Activated CD4-positive, alpha-beta T cell treated with anti-CD3 and anti-CD28 coated beads, Interleukin-2, amount 10 ng/mL, durations not matched to agents 7 days and 5 days (primary cell): ENCODE results near the gene MAD2L1. TPM values are rescaled to one million over a fixed set of nuclear protein-coding genes. Genes with fewer than 3 reads are reported as not detected.

ENCODE experiments used
- CTCF ChIA-PET: fragments of 350-600 bp; sonication (Branson Sonifier 250); formaldehyde crosslinking; loops from one replicate; lab custom pipeline; 2021; ENCODE audit warnings: antibody characterized with exemption; lab: Charles Lee
- POLR2A ChIA-PET: fragments of 350-600 bp; sonication (Branson Sonifier 250); formaldehyde crosslinking; loops from one replicate; lab custom pipeline; 2021; ENCODE audit warnings: antibody characterized with exemption; lab: Charles Lee
- DNase-seq: peaks from one replicate; pipeline ENCODE4 v3.0.0-alpha.2; 2020
- H3K27ac Mint-ChIP-seq: one replicate; pipeline ENCODE4 v1.8.0; 2021; ENCODE audit warnings: mild to moderate bottlenecking, moderate library complexity, mixed read lengths
- H3K27me3 Mint-ChIP-seq: one replicate; pipeline ENCODE4 v1.8.0; 2021; ENCODE audit warnings: mixed read lengths
- H3K36me3 Mint-ChIP-seq: one replicate; pipeline ENCODE4 v1.8.0; 2021; ENCODE audit warnings: low read depth, mixed read lengths
- H3K4me1 Mint-ChIP-seq: one replicate; pipeline ENCODE4 v1.8.0; 2021; ENCODE audit warnings: mixed read lengths
- H3K4me3 Mint-ChIP-seq: one replicate; pipeline ENCODE4 v1.8.0; 2021; ENCODE audit warnings: mild to moderate bottlenecking, moderate library complexity, mixed read lengths
- H3K9me3 Mint-ChIP-seq: one replicate; pipeline ENCODE4 v1.8.0; 2021; ENCODE audit warnings: mixed read lengths
- total RNA-seq, 2 experiments: library from RNA; stranded (reverse); gene quantifications; one replicate each; pipeline ENCODE4 v1.2.3, GENCODE V29; 2021

MAD2L1 gene
- total RNA-seq, 2 experiments from 2014 or later = 51.9 to 60.5 TPM

- no peak overlapping the region for H3K4me3 Mint-ChIP-seq
- H3K27ac Mint-ChIP-seq = no peak overlapping the region
- peaks cover 16% of the 10 kb centered on the region for H3K36me3 Mint-ChIP-seq
- ChIA-PET POLR2A (no interaction called here), CTCF (no interaction called here)
- no peaks in the 10 kb centered on the region for H3K27me3 Mint-ChIP-seq
- no peaks in the 10 kb centered on the region for H3K9me3 Mint-ChIP-seq
- no peak for DNase-seq
- H3K4me1 Mint-ChIP-seq = peaks cover 4% of the 10 kb centered on the region
Observed at GRCh38 chr4:120053911-120054310, 12.7 kb downstream of the MAD2L1 start.

DNA sequence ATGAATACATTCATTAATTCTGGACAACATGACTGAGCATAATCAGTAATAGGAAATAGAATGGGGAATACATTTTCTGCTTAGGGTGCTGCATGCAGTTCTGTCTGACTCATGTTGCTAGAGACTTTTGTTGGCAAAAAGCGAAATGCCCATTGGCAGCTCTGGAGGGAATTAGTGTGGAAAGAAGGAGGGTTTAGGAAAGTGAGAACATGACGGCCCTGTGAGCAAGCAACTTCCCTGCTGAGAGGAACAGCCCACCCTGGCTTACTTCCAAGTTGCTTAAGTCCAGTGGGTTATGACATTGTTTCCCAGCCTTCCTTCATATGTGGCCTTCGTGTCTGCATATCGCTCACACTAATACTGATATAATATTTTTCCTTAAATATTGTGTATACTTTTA is 13.8 kb downstream of the MAD2L1 start:
- Mint-ChIP-seq H3K4me1 (peaks cover 4% of the 10 kb centered on the region), H3K27me3 (no peaks in the 10 kb centered on the region), H3K27ac (no peak overlapping the region), H3K36me3 (peaks cover 11% of the 10 kb centered on the region), H3K9me3 (no peaks in the 10 kb centered on the region), H3K4me3 (no peak overlapping the region)
- ChIA-PET POLR2A (no interaction called here), CTCF (interaction anchor here (1.3 kb wide), 1 partner anchor 9 kb away, joined by 4 read pairs; no protein-coding TSS in a partner anchor)
- DNase-seq = no peak

DNA sequence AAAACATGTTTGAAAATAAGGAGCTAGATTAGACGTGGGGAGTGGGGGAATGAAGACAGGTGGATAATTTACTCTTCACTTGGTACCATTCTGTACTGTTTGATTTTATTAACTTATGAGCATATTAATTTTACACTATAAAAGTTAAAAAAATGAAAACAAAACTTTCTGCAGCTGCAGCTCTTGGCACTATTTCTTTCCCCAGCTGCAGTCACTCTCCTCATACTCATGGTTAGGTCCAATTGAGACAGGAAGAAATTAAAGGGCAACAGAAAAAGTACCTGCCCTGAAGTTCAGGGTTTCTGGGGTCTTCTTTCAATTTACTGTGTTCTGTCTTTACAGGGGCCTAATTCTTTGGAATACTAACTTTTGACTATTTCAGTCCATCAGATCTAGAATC is 15.4 kb downstream of the MAD2L1 start:
- Mint-ChIP-seq H3K27ac (no peak overlapping the region), H3K36me3 (peaks cover 11% of the 10 kb centered on the region), H3K27me3 (no peaks in the 10 kb centered on the region), H3K4me3 (no peak overlapping the region), H3K9me3 (no peaks in the 10 kb centered on the region), H3K4me1 (peaks cover 4% of the 10 kb centered on the region)
- POLR2A ChIA-PET = no interaction called here
- CTCF ChIA-PET = no interaction called here
- no peak for DNase-seq

GRCh38 chr4:120049732-120050494 is 16.7 kb downstream of the MAD2L1 start:
- no peaks in the 10 kb centered on the region for H3K27me3 Mint-ChIP-seq
- H3K4me3 Mint-ChIP-seq = no peak overlapping the region
- H3K9me3 Mint-ChIP-seq = no peaks in the 10 kb centered on the region
- H3K4me1 Mint-ChIP-seq = peaks cover 2% of the 10 kb centered on the region
- DNase-seq = peak; percentile 81
- ChIA-PET CTCF (interaction anchor here (0.6 kb wide), 1 partner anchor 14 kb away, joined by 4 read pairs; no protein-coding TSS in a partner anchor), POLR2A (no interaction called here)
- no peak overlapping the region for H3K27ac Mint-ChIP-seq
- H3K36me3 Mint-ChIP-seq = peaks cover 2% of the 10 kb centered on the region

DNA sequence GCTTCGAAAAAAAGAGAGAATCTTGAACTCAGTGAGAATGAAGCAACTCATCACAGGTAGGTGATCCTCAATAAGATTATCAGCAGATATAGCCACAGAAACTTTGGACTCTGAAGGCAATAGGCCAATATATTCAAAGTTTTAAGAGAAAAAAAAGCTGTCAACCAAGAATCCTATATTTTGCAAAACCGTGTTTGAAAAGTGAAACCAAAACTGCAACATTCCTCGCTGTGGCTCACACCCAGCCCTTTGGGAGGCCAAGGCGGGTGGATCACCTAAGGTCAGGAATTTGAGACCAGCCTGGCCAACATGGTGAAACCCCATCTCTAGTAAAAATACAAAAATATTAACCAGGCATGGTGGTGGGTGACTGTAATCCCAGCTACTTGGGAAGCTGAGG is 22.8 kb downstream of the MAD2L1 start:
- Mint-ChIP-seq H3K4me3 (no peak overlapping the region), H3K27me3 (peaks cover 2% of the 10 kb centered on the region), H3K9me3 (peaks cover 5% of the 10 kb centered on the region), H3K4me1 (peaks cover 4% of the 10 kb centered on the region), H3K36me3 (peaks cover 5% of the 10 kb centered on the region), H3K27ac (no peak overlapping the region)
- no peak for DNase-seq
- CTCF ChIA-PET = interaction anchor here (0.9 kb wide), 1 partner anchor 8 kb away, joined by 4 read pairs; no protein-coding TSS in a partner anchor
- POLR2A ChIA-PET = no interaction called here

- no peaks in the 10 kb centered on the region for H3K4me1 Mint-ChIP-seq
- H3K9me3 Mint-ChIP-seq = no peaks in the 10 kb centered on the region
- no peak overlapping the region for H3K4me3 Mint-ChIP-seq
- CTCF ChIA-PET = no interaction called here
- DNase-seq = no peak
- no peak overlapping the region for H3K27ac Mint-ChIP-seq
- POLR2A ChIA-PET = no interaction called here
- peaks cover 34% of the 10 kb centered on the region for H3K27me3 Mint-ChIP-seq
- no peaks in the 10 kb centered on the region for H3K36me3 Mint-ChIP-seq
Observed at GRCh38 chr4:120037411-120037810, 29.2 kb downstream of the MAD2L1 start.

DNA sequence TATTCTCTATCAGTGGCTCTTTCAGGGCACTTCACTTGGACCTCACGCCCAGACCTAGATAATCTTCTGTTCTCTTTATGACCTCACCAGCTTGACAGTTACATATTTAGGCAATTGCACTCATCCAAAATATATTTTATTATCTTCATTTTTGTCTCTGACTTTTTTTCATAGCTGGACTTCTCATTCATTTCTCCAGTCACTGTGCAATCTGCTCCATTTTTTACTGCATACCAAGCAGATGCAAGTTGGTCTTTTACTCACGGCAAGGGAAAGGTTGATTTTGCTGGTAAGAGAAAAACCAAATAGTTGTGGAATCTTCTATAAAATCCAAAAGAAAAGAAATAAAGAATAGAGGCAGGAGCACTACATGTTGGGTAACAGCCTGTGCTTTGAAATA is 31.7 kb downstream of the MAD2L1 start:
- CTCF ChIA-PET = no interaction called here
- Mint-ChIP-seq H3K36me3 (no peaks in the 10 kb centered on the region), H3K4me3 (no peak overlapping the region), H3K4me1 (no peaks in the 10 kb centered on the region), H3K9me3 (no peaks in the 10 kb centered on the region), H3K27ac (no peak overlapping the region), H3K27me3 (peaks cover 36% of the 10 kb centered on the region)
- POLR2A ChIA-PET = no interaction called here
- DNase-seq = no peak

DNA sequence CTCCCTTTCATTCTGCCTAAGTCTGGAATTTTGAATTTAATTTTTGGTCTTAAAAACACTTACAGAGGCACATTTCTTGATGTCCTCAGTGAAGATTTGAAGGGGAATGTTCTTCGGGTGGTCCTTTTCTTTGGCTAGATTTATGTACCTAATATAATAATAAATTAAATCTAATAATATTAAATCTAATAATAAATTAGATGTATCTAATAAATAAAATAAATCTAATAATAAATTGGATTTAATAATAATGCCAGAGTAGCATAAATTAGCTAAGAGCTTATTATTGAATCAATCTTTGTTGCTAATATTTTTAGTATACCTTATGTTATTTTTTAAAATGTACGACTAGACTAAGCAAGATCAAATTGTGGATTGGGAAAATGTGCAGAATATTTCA is 39.8 kb downstream of the MAD2L1 start:
- Mint-ChIP-seq H3K27me3 (peaks cover 16% of the 10 kb centered on the region), H3K4me3 (no peak overlapping the region), H3K27ac (no peak overlapping the region), H3K36me3 (no peaks in the 10 kb centered on the region), H3K9me3 (no peaks in the 10 kb centered on the region), H3K4me1 (no peaks in the 10 kb centered on the region)
- ChIA-PET CTCF (no interaction called here), POLR2A (no interaction called here)
- no peak for DNase-seq

- Mint-ChIP-seq H3K4me3 (no peak overlapping the region), H3K27ac (no peak overlapping the region), H3K36me3 (no peaks in the 10 kb centered on the region), H3K9me3 (no peaks in the 10 kb centered on the region), H3K27me3 (peaks cover 13% of the 10 kb centered on the region), H3K4me1 (no peaks in the 10 kb centered on the region)
- ChIA-PET POLR2A (no interaction called here), CTCF (no interaction called here)
- DNase-seq = no peak
Observed at GRCh38 chr4:120025516-120025915, 41.1 kb downstream of the MAD2L1 start.

- H3K4me1 Mint-ChIP-seq = no peaks in the 10 kb centered on the region
- ChIA-PET CTCF (no interaction called here), POLR2A (no interaction called here)
- H3K27me3 Mint-ChIP-seq = peaks cover 17% of the 10 kb centered on the region
- DNase-seq = no peak
- no peak overlapping the region for H3K4me3 Mint-ChIP-seq
- H3K36me3 Mint-ChIP-seq = no peaks in the 10 kb centered on the region
- H3K27ac Mint-ChIP-seq = no peak overlapping the region
- no peaks in the 10 kb centered on the region for H3K9me3 Mint-ChIP-seq
Observed at GRCh38 chr4:120018786-120019185, 47.9 kb downstream of the MAD2L1 start.

GRCh38 chr4:120017939-120018692 is 48.5 kb downstream of the MAD2L1 start:
- ChIA-PET POLR2A (no interaction called here), CTCF (no interaction called here)
- Mint-ChIP-seq H3K9me3 (no peaks in the 10 kb centered on the region), H3K27ac (no peak overlapping the region), H3K36me3 (no peaks in the 10 kb centered on the region), H3K27me3 (peaks cover 21% of the 10 kb centered on the region), H3K4me3 (no peak overlapping the region), H3K4me1 (no peaks in the 10 kb centered on the region)
- no peak for DNase-seq

DNA sequence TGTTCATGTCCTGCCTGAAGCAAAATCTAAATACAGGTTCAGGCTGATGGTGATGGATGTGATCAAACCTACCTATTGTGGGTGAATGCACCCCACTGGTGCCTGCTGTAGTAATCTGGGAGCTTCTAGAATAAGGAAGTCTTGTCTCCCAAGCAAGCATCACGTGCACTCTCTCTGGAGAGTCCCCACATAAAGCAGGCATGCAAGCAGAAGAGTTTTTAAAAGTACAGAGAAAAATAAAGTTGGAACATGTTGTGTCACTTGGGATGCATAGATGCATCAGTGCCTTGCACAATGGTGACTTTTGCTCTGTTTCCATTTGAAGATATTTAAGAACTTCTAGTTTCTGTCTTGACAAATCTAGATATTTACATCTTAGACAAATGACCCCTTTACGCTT is 54.9 kb downstream of the MAD2L1 start:
- ChIA-PET CTCF (no interaction called here), POLR2A (no interaction called here)
- Mint-ChIP-seq H3K27ac (no peak overlapping the region), H3K27me3 (peaks cover 25% of the 10 kb centered on the region), H3K9me3 (no peaks in the 10 kb centered on the region), H3K36me3 (no peaks in the 10 kb centered on the region), H3K4me1 (no peaks in the 10 kb centered on the region), H3K4me3 (no peak overlapping the region)
- DNase-seq = no peak

- no peak overlapping the region for H3K4me3 Mint-ChIP-seq
- DNase-seq = no peak
- no peaks in the 10 kb centered on the region for H3K9me3 Mint-ChIP-seq
- peaks cover 19% of the 10 kb centered on the region for H3K27me3 Mint-ChIP-seq
- POLR2A ChIA-PET = no interaction called here
- H3K4me1 Mint-ChIP-seq = no peaks in the 10 kb centered on the region
- CTCF ChIA-PET = no interaction called here
- H3K27ac Mint-ChIP-seq = no peak overlapping the region
- H3K36me3 Mint-ChIP-seq = no peaks in the 10 kb centered on the region
Observed at GRCh38 chr4:120010646-120011045, 56.0 kb downstream of the MAD2L1 start.
